ENCODE measurements around the gene DOK3. TPM values are rescaled to one million over a fixed set of nuclear protein-coding genes. Genes with fewer than 3 reads are reported as not detected.

DOK3 gene
- total RNA-seq, 1 experiment from 2014 or later: 14.5 TPM

DNA sequence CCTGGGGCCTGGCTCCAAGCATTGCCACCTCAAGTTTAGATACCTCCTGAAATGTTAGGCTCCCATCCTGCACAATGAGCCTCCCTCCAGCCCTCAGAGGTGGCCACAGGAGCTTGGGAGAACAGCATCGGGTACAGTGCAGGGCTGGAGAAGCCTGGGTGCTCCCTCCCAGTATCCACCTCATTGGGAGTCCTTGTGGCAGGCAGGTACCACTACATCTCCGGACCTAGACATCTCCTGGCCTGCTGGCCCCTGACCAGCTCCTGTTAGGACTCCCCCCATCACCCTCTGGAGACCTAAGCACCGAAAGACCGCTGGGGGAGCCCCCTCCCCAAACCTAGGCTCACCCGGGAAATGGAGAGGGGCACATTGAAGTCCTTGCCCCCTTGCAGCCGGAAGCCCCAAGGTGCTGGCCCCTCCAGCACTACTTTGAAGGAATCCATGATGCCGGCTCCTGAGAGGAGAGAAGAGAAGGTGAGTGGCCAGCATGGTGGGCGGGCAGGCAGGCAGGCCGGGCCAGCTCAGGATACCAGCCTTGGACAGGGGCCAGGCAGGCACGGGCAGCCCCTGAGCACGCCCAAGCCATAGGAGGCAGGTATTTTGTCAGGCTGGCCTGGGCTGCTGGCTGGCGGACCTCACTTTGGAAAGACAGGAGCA, 13.4 kb downstream of the DOK3 start:
- Mint-ChIP-seq H3K36me3 (ENCODE audit: insufficient read depth, unreplicated experiment) (peaks cover 77% of the 10 kb centered on the region), H3K4me1 (ENCODE audit: low read depth, unreplicated experiment) (peaks cover 36% of the 10 kb centered on the region), H3K4me3 (ENCODE audit: low read depth, unreplicated experiment) (peak overlapping the region; percentile 68), H3K9me3 (ENCODE audit: low read depth, unreplicated experiment) (no peaks in the 10 kb centered on the region), H3K27ac (ENCODE audit: unreplicated experiment) (peak overlapping the region; percentile 78), H3K27me3 (ENCODE audit: unreplicated experiment) (peaks cover 20% of the 10 kb centered on the region)
- TF ChIP-seq, protein P1, sequence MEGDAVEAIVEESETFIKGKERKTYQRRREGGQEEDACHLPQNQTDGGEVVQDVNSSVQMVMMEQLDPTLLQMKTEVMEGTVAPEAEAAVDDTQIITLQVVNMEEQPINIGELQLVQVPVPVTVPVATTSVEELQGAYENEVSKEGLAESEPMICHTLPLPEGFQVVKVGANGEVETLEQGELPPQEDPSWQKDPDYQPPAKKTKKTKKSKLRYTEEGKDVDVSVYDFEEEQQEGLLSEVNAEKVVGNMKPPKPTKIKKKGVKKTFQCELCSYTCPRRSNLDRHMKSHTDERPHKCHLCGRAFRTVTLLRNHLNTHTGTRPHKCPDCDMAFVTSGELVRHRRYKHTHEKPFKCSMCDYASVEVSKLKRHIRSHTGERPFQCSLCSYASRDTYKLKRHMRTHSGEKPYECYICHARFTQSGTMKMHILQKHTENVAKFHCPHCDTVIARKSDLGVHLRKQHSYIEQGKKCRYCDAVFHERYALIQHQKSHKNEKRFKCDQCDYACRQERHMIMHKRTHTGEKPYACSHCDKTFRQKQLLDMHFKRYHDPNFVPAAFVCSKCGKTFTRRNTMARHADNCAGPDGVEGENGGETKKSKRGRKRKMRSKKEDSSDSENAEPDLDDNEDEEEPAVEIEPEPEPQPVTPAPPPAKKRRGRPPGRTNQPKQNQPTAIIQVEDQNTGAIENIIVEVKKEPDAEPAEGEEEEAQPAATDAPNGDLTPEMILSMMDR (IDR thresholded peaks at IDR 0.05; ENCODE audit: unreplicated experiment): peak; percentile 37
- CTCF ChIA-PET: interaction anchor here (0.9 to 5.1 kb wide), 10 partner anchors 19 to 410 kb away, joined by 3 to 27 read pairs (median 5); partner anchors contain the start of gene FGFR4
- intact Hi-C loops (cut with micrococcal nuclease; ENCODE audit: unreplicated experiment): loop anchor here (2.0 kb wide), 1 partner anchor 39 kb away; no protein-coding TSS in a partner anchor
- TSS peak; percentile 46 for BruUV-seq (replicated peaks)
- DNase-seq: peak; percentile 75

GRCh38 chr5:177495243-177496060, 14.2 kb downstream of the DOK3 start:
- Mint-ChIP-seq H3K27ac (ENCODE audit: unreplicated experiment) (peak overlapping the region; percentile 78), H3K9me3 (ENCODE audit: low read depth, unreplicated experiment) (no peaks in the 10 kb centered on the region), H3K4me1 (ENCODE audit: low read depth, unreplicated experiment) (peaks cover 30% of the 10 kb centered on the region), H3K36me3 (ENCODE audit: insufficient read depth, unreplicated experiment) (peaks cover 84% of the 10 kb centered on the region), H3K4me3 (ENCODE audit: low read depth, unreplicated experiment) (peak overlapping the region; percentile 68), H3K27me3 (ENCODE audit: unreplicated experiment) (peaks cover 20% of the 10 kb centered on the region)
- peak; percentile 81 for DNase-seq
- intact Hi-C loops (cut with micrococcal nuclease; ENCODE audit: unreplicated experiment): loop anchor here (2.0 kb wide), 1 partner anchor 39 kb away; no protein-coding TSS in a partner anchor
- TSS peak; percentile 17 for BruUV-seq (replicated peaks)
- TF ChIP-seq, protein P1 (IDR thresholded peaks at IDR 0.05; ENCODE audit: unreplicated experiment): peak; percentile 3
- CTCF ChIA-PET: interaction anchor here (0.7 to 5.1 kb wide), 12 partner anchors 17 to 409 kb away, joined by 3 to 27 read pairs (median 4); partner anchors contain the start of gene FGFR4

- H3K4me1 Mint-ChIP-seq (ENCODE audit: low read depth, unreplicated experiment): peaks cover 28% of the 10 kb centered on the region
- BruUV-seq (replicated peaks): no TSS peak
- H3K4me3 Mint-ChIP-seq (ENCODE audit: low read depth, unreplicated experiment): peak overlapping the region; percentile 68
- TF ChIP-seq, protein P1 (IDR thresholded peaks at IDR 0.05; ENCODE audit: unreplicated experiment): peak; percentile 35
- H3K36me3 Mint-ChIP-seq (ENCODE audit: insufficient read depth, unreplicated experiment): peaks cover 93% of the 10 kb centered on the region
- peaks cover 18% of the 10 kb centered on the region for H3K27me3 Mint-ChIP-seq (ENCODE audit: unreplicated experiment)
- DNase-seq: peak; percentile 95
- intact Hi-C loops (cut with micrococcal nuclease; ENCODE audit: unreplicated experiment): no loop called here
- peak overlapping the region; percentile 78 for H3K27ac Mint-ChIP-seq (ENCODE audit: unreplicated experiment)
- CTCF ChIA-PET: interaction anchor here (0.6 to 5.1 kb wide), 12 partner anchors 12 to 1008 kb away, joined by 3 to 27 read pairs (median 4); no protein-coding TSS in a partner anchor
- no peaks in the 10 kb centered on the region for H3K9me3 Mint-ChIP-seq (ENCODE audit: low read depth, unreplicated experiment)
Measured at GRCh38 chr5:177494346-177495195, 15.1 kb downstream of the DOK3 start.
